SU-DHL-6 (cell line): ENCODE measurements around the gene FAM53A.

ENCODE experiments used
- H2AFZ ChIP-seq: fragments of 200-600 bp; sonication (generic); 2 replicates; pipeline ENCODE4 v1.6.1; 2014; ENCODE audit warnings: low read depth, mild to moderate bottlenecking, moderate library complexity, mixed read lengths, antibody characterized with exemption, low read length; ENCODE audit not compliant: severe bottlenecking
- H3F3A ChIP-seq: fragments of 200-600 bp; shearing (Covaris generic); 2 replicates; pipeline ENCODE4 v1.6.0; 2016; ENCODE audit warnings: antibody characterized with exemption, mild to moderate bottlenecking; ENCODE audit not compliant: insufficient read depth
- H3K27ac ChIP-seq: fragments of 200-600 bp; sonication (generic); 2 replicates; pipeline ENCODE4 v1.5.1; 2016; ENCODE audit warnings: low read depth, mild to moderate bottlenecking, low read length, moderate library complexity, mixed read lengths
- H3K27me3 ChIP-seq: fragments of 200-600 bp; sonication (generic), shearing (Covaris generic); 2 replicates; pipeline ENCODE4 v1.6.0; 2014; ENCODE audit warnings: mild to moderate bottlenecking, low read length
- H3K36me3 ChIP-seq: fragments of 200-600 bp; sonication (generic); 2 replicates; pipeline ENCODE4 v1.6.1; 2014; ENCODE audit warnings: mild to moderate bottlenecking, low read length, mixed read lengths
- H3K4me2 ChIP-seq: fragments of 300-600, 200-600 bp; shearing (Covaris generic), sonication (generic); 2 replicates; pipeline ENCODE4 v1.6.0; 2014; ENCODE audit warnings: low read length, low read depth, mild to moderate bottlenecking; ENCODE audit not compliant: poor library complexity, severe bottlenecking
- H3K4me3 ChIP-seq: fragments of 200-600 bp; sonication (generic); 2 replicates; pipeline ENCODE4 v1.5.1; 2014; ENCODE audit warnings: antibody characterized with exemption, low read length, mild to moderate bottlenecking, mixed read lengths; ENCODE audit not compliant: insufficient read depth, poor library complexity, severe bottlenecking
- H3K79me2 ChIP-seq: fragments of 200-600 bp; sonication (generic); 2 replicates; pipeline ENCODE4 v1.6.1; 2014; ENCODE audit warnings: mild to moderate bottlenecking, low read length, moderate library complexity; ENCODE audit not compliant: insufficient read depth
- H3K9ac ChIP-seq: fragments of 200-600 bp; sonication (generic); 2 replicates; pipeline ENCODE4 v1.7.0; 2014; ENCODE audit warnings: mild to moderate bottlenecking, low read length
- H3K9me2 ChIP-seq: fragments of 200-600 bp; sonication (generic); replicated peaks from 2 replicates; pipeline ENCODE4 v1.6.1; 2014; ENCODE audit warnings: low read length; ENCODE audit not compliant: insufficient read depth
- H3K9me3 ChIP-seq: fragments of 200-600 bp; sonication (generic); 2 replicates; pipeline ENCODE4 v1.6.1; 2014; ENCODE audit warnings: low read length, mixed read lengths; ENCODE audit not compliant: insufficient read depth
- H4K20me1 ChIP-seq: fragments of 200-600 bp; sonication (generic); 2 replicates; pipeline ENCODE4 v1.6.1; 2014; ENCODE audit warnings: low read depth, mild to moderate bottlenecking, antibody characterized with exemption, low read length, moderate library complexity, mixed read lengths
- CTCF ChIP-seq: fragments of 200-600 bp; sonication (generic); IDR thresholded peaks from one replicate; pipeline ENCODE4 v1.5.1; 2017; ENCODE audit warnings: antibody characterized with exemption, mild to moderate bottlenecking, low read length, moderate library complexity; ENCODE audit not compliant: insufficient read depth, poor library complexity, severe bottlenecking
- EZH2phosphoT487 ChIP-seq: fragments of 200-600 bp; sonication (generic), shearing (Covaris generic); conservative IDR thresholded peaks from 2 replicates; pipeline ENCODE4 v1.6.1; 2018; ENCODE audit warnings: mild to moderate bottlenecking, antibody characterized with exemption, low read length, moderate library complexity, mixed read lengths

The FAM53A gene

GRCh38 chr4:1622956-1623355, 61.2 kb downstream of the FAM53A start:
- no peaks in the 10 kb centered on the region for H4K20me1 ChIP-seq
- no peaks in the 10 kb centered on the region for H3K36me3 ChIP-seq
- no peak overlapping the region for H2AFZ ChIP-seq
- H3K9me3 ChIP-seq: no peaks in the 10 kb centered on the region
- TF ChIP-seq EZH2phosphoT487: no peak
- TF ChIP-seq CTCF: no peak
- H3K4me3 ChIP-seq: no peak overlapping the region
- H3K27ac ChIP-seq: no peak overlapping the region
- no peaks in the 10 kb centered on the region for H3K27me3 ChIP-seq
- H3K4me2 ChIP-seq: no peak overlapping the region
- H3K9ac ChIP-seq: no peak overlapping the region
- H3K79me2 ChIP-seq: no peaks in the 10 kb centered on the region
- no peaks in the 10 kb centered on the region for H3K9me2 ChIP-seq
- H3F3A ChIP-seq: no peaks in the 10 kb centered on the region

- H2AFZ ChIP-seq: no peak overlapping the region
- no peak overlapping the region for H3K27ac ChIP-seq
- no peaks in the 10 kb centered on the region for H3K36me3 ChIP-seq
- no peaks in the 10 kb centered on the region for H3K9me3 ChIP-seq
- no peaks in the 10 kb centered on the region for H3K79me2 ChIP-seq
- H3K9me2 ChIP-seq: no peaks in the 10 kb centered on the region
- no peaks in the 10 kb centered on the region for H3F3A ChIP-seq
- TF ChIP-seq EZH2phosphoT487 (no peak), CTCF (no peak)
- no peak overlapping the region for H3K4me2 ChIP-seq
- H3K4me3 ChIP-seq: no peak overlapping the region
- H3K27me3 ChIP-seq: no peaks in the 10 kb centered on the region
- H3K9ac ChIP-seq: no peak overlapping the region
- no peaks in the 10 kb centered on the region for H4K20me1 ChIP-seq
Measured at GRCh38 chr4:1622238-1622637, 61.9 kb downstream of the FAM53A start.

- no peaks in the 10 kb centered on the region for H3F3A ChIP-seq
- H3K4me2 ChIP-seq: no peak overlapping the region
- no peaks in the 10 kb centered on the region for H3K9me3 ChIP-seq
- H3K4me3 ChIP-seq: no peak overlapping the region
- H3K9ac ChIP-seq: no peak overlapping the region
- H3K36me3 ChIP-seq: no peaks in the 10 kb centered on the region
- no peaks in the 10 kb centered on the region for H4K20me1 ChIP-seq
- H3K9me2 ChIP-seq: no peaks in the 10 kb centered on the region
- no peaks in the 10 kb centered on the region for H3K79me2 ChIP-seq
- no peak overlapping the region for H3K27ac ChIP-seq
- no peak overlapping the region for H2AFZ ChIP-seq
- no peak for TF ChIP-seq EZH2phosphoT487
- TF ChIP-seq CTCF: no peak
- no peaks in the 10 kb centered on the region for H3K27me3 ChIP-seq
Measured at GRCh38 chr4:1621526-1621925, 62.6 kb downstream of the FAM53A start.
